HG02798 (cell line): ENCODE results near the gene CARD16.

Experiments used
- ATAC-seq: cut with Tn5 transposase; IDR thresholded peaks from one replicate; pipeline ENCODE4 v1.9.1; 2021; ENCODE audit warnings: mild to moderate bottlenecking; ENCODE audit not compliant: unreplicated experiment, poor library complexity

CARD16 gene

GRCh38 chr11:105000167-105000566 is 45.0 kb downstream of the CARD16 start:
- ATAC-seq = no peak

- no peak for ATAC-seq
Observed at GRCh38 chr11:104999721-105000120, 45.4 kb downstream of the CARD16 start.

GRCh38 chr11:104997288-104997687 is 47.8 kb downstream of the CARD16 start:
- ATAC-seq = no peak

- ATAC-seq = no peak
Observed at GRCh38 chr11:104995001-104995408, 50.1 kb downstream of the CARD16 start.

- no peak for ATAC-seq
Observed at GRCh38 chr11:104992781-104993180, 52.4 kb downstream of the CARD16 start.

- no peak for ATAC-seq
Observed at GRCh38 chr11:104991994-104992393, 53.1 kb downstream of the CARD16 start.
